Measurements from ENCODE around the gene C16orf92. TPM values are rescaled to one million over a fixed set of nuclear protein-coding genes. Genes with fewer than 3 reads are reported as not detected.
"Not testable (repeated sequence)": the region's sequence is repeated elsewhere in the genome, so short reads cannot be mapped to it uniquely, and the experiment has no call there.

C16orf92 gene
- total and polyA plus RNA-seq, 2 donors (not counting 3 experiments of a cell fraction or from before 2014, with no cell fraction given): not detected

DNA sequence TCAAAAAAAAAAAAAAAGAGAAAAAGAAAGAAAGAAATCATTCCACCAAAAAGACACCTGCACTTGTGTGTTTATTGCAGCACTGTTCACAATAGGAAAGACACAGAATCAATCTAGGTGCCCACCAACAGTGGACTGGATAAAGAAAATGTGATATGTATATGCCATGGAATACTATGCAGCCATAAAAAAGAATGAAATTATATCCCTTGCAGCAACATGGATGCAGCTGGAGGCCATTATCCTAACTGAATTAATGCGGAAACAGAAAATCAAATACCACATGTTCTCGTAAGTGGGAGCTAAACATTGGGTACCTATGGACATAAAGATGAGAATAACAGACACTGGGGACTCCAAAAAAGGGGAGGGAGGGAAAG lies 5.7 kb upstream of the C16orf92 start:
- no peak for DNase-seq (ENCODE audit: low read depth, low spot score)
- Histone ChIP-seq H4K20me1 (replicated peaks; ENCODE audit: control insufficient read depth, extremely low read depth, insufficient read depth, low read length) (no peaks in the 10 kb centered on the region), H3K4me1 (ENCODE audit: control insufficient read depth, extremely low read depth, insufficient read depth, low read length) (no peaks in the 10 kb centered on the region), H3K9me1 (replicated peaks; ENCODE audit: control insufficient read depth, extremely low read depth, insufficient read depth, low read length) (no peaks in the 10 kb centered on the region), H3K9me3 (replicated peaks; ENCODE audit: control insufficient read depth, insufficient read depth, low read length) (no peaks in the 10 kb centered on the region), H3K4me3 (replicated peaks in 1 of 3; ENCODE audit: insufficient read depth in 1 of 3, low read depth in 1 of 3, low read length in 3 of 3) (no peak overlapping the region), H3K9ac (replicated peaks; ENCODE audit: extremely low read depth, insufficient read depth, low read length) (no peak overlapping the region), H2AFZ (ENCODE audit: low read depth, low read length) (no peak overlapping the region), H3K36me3 (ENCODE audit: control insufficient read depth in 2 of 2, extremely low read depth in 1 of 2, insufficient read depth in 2 of 2, low read length in 2 of 2) (no peaks in the 10 kb centered on the region), H3K79me2 (ENCODE audit: control insufficient read depth, insufficient read depth, low read length) (no peaks in the 10 kb centered on the region), H3K27me3 (ENCODE audit: control insufficient read depth in 2 of 2, insufficient read depth in 2 of 2, low read length in 2 of 2) (peaks cover under 1% of the 10 kb centered on the region in 2 experiments), H3K4me2 (ENCODE audit: insufficient read depth, low read length) (no peak overlapping the region), H3K27ac (ENCODE audit: insufficient read depth, low read depth, low read length) (no peak overlapping the region)
- POLR2A ChIA-PET: no interaction called here
- no TSS peak for BruUV-seq (replicated peaks)
- CTCF ChIA-PET: interaction anchor here (1.2 to 3.4 kb wide), 2 partner anchors 12 to 169 kb away, joined by 4 to 17 read pairs; no protein-coding TSS in a partner anchor
- no peak for FAIRE-seq
- intact Hi-C loops (cut with micrococcal nuclease): no loop called here
- TF ChIP-seq EZH2 (IDR thresholded peaks at IDR 0.05; ENCODE audit: borderline replicate concordance, low read depth, low read length, severe bottlenecking) (no peak), POLR2AphosphoS5 (IDR thresholded peaks at IDR 0.05; ENCODE audit: insufficient read depth, low read depth, low read length) (no peak), MYC (IDR thresholded peaks at IDR 0.05; ENCODE audit: low read depth, low read length) (no peak), FOS (IDR thresholded peaks at IDR 0.05; ENCODE audit: borderline replicate concordance, insufficient read depth, low read length) (no peak), JUN (IDR thresholded peaks at IDR 0.05; ENCODE audit: borderline replicate concordance, insufficient read depth, insufficient read length, low read depth) (no peak), POLR2A (IDR thresholded peaks at IDR 0.05; ENCODE audit: low read depth, low read length) (no peak), GATA2 (IDR thresholded peaks at IDR 0.05; ENCODE audit: insufficient read depth, insufficient read length, low read depth, low read length) (no peak)
- TF ChIP-seq, protein P1, sequence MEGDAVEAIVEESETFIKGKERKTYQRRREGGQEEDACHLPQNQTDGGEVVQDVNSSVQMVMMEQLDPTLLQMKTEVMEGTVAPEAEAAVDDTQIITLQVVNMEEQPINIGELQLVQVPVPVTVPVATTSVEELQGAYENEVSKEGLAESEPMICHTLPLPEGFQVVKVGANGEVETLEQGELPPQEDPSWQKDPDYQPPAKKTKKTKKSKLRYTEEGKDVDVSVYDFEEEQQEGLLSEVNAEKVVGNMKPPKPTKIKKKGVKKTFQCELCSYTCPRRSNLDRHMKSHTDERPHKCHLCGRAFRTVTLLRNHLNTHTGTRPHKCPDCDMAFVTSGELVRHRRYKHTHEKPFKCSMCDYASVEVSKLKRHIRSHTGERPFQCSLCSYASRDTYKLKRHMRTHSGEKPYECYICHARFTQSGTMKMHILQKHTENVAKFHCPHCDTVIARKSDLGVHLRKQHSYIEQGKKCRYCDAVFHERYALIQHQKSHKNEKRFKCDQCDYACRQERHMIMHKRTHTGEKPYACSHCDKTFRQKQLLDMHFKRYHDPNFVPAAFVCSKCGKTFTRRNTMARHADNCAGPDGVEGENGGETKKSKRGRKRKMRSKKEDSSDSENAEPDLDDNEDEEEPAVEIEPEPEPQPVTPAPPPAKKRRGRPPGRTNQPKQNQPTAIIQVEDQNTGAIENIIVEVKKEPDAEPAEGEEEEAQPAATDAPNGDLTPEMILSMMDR (IDR thresholded peaks at IDR 0.05; ENCODE audit: extremely low read depth in 1 of 2, insufficient read depth in 1 of 2, low read depth in 1 of 2, low read length in 2 of 2): no peak
- TF ChIP-seq, protein P2, sequence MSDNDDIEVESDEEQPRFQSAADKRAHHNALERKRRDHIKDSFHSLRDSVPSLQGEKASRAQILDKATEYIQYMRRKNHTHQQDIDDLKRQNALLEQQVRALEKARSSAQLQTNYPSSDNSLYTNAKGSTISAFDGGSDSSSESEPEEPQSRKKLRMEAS (IDR thresholded peaks at IDR 0.05; ENCODE audit: insufficient read depth, insufficient read length): no peak
- dilution Hi-C loops (cut with MboI; ENCODE audit: extremely low pct_ligation_motif_present, low sequenced_read_pairs): no loop called here

DNA sequence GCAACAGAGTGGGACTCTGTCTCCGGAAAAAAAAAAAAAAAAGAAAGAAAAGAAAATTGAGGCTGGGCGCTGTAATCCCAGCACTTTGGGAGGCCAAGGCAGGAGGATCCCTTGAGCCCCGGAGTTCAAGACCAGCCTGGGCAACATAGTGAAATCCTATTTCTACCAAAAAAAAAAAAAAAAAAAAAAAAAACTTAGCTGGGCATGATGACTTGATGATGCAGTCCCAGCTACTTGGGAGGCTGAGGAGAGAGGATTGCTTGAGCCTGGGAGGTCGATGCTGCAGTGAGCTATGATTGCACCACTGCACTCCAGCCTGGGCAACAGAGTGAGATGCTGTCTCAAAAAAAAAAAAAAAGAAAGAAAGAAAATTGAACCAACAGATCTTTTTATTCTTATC lies 5.1 kb upstream of the C16orf92 start:
- H3K4me3 ChIP-seq (replicated peaks in 1 of 3; ENCODE audit: insufficient read depth in 1 of 3, low read depth in 1 of 3, low read length in 3 of 3); BruUV-seq (replicated peaks); H4K20me1 ChIP-seq (replicated peaks; ENCODE audit: control insufficient read depth, extremely low read depth, insufficient read depth, low read length); H3K9me3 ChIP-seq (replicated peaks; ENCODE audit: control insufficient read depth, insufficient read depth, low read length); H3K9ac ChIP-seq (replicated peaks; ENCODE audit: extremely low read depth, insufficient read depth, low read length); H2AFZ ChIP-seq (ENCODE audit: low read depth, low read length); intact Hi-C loops (cut with micrococcal nuclease); H3K9me1 ChIP-seq (replicated peaks; ENCODE audit: control insufficient read depth, extremely low read depth, insufficient read depth, low read length); POLR2A ChIA-PET; H3K27ac ChIP-seq (ENCODE audit: insufficient read depth, low read depth, low read length); FAIRE-seq; H3K4me1 ChIP-seq (ENCODE audit: control insufficient read depth, extremely low read depth, insufficient read depth, low read length); H3K4me2 ChIP-seq (ENCODE audit: insufficient read depth, low read length); DNase-seq (ENCODE audit: low read depth, low spot score); H3K27me3 ChIP-seq (ENCODE audit: control insufficient read depth in 2 of 2, insufficient read depth in 2 of 2, low read length in 2 of 2); H3K36me3 ChIP-seq (ENCODE audit: control insufficient read depth in 2 of 2, extremely low read depth in 1 of 2, insufficient read depth in 2 of 2, low read length in 2 of 2); dilution Hi-C loops (cut with MboI; ENCODE audit: extremely low pct_ligation_motif_present, low sequenced_read_pairs); H3K79me2 ChIP-seq (ENCODE audit: control insufficient read depth, insufficient read depth, low read length): not testable (repeated sequence)
- CTCF ChIA-PET: interaction anchor here (1.6 to 3.4 kb wide), 3 partner anchors 12 to 202 kb away, joined by 3 to 17 read pairs (median 6); partner anchors contain the start of gene PAGR1

All from endothelial cell of umbilical vein (primary cell).